ENCODE measurements around the gene SHMT1. TPM values are rescaled to one million over a fixed set of nuclear protein-coding genes. Genes with fewer than 3 reads are reported as not detected.
A peak's percentile ranks its signal among the peaks of the same experiment; 100 is the strongest.
"Not testable (repeated sequence)": the region's sequence is repeated elsewhere in the genome, so short reads cannot be mapped to it uniquely, and the experiment has no call there.

The SHMT1 gene
- polyA plus RNA-seq, 1 donor, result 18.4 TPM

- Histone ChIP-seq H3K9me3 (ENCODE audit: control insufficient read depth, low read depth, low read length) (no peaks in the 10 kb centered on the region), H3K36me3 (ENCODE audit: control insufficient read depth, insufficient read depth, low read length) (no peaks in the 10 kb centered on the region), H3K4me3 (ENCODE audit: low read length) (peak overlapping the region; percentile 74), H3K27me3 (ENCODE audit: control insufficient read depth, insufficient read depth, low read length) (no peaks in the 10 kb centered on the region), H3K27ac (ENCODE audit: low read length) (no peak overlapping the region), H3K4me1 (ENCODE audit: control insufficient read depth, insufficient read depth, low read length) (peaks cover 5% of the 10 kb centered on the region)
- no peak for DNase-seq
- WGBS (ENCODE audit: insufficient coverage, low lambda C conversion rate), result 90% methylated on average over 4 of the region's 15 CpGs
Measured at GRCh38 chr17:18361837-18362697, 1.3 kb downstream of the SHMT1 start.

- H3K36me3 ChIP-seq (ENCODE audit: control insufficient read depth, insufficient read depth, low read length), result no peaks in the 10 kb centered on the region
- peaks cover 5% of the 10 kb centered on the region for H3K4me1 ChIP-seq (ENCODE audit: control insufficient read depth, insufficient read depth, low read length)
- no peaks in the 10 kb centered on the region for H3K9me3 ChIP-seq (ENCODE audit: control insufficient read depth, low read depth, low read length)
- no CpG with 5 or more reads among the region's 8 CpGs for WGBS (ENCODE audit: insufficient coverage, low lambda C conversion rate)
- H3K27ac ChIP-seq (ENCODE audit: low read length), result no peak overlapping the region
- no peak for DNase-seq
- no peaks in the 10 kb centered on the region for H3K27me3 ChIP-seq (ENCODE audit: control insufficient read depth, insufficient read depth, low read length)
- H3K4me3 ChIP-seq (ENCODE audit: low read length), result no peak overlapping the region
Measured at GRCh38 chr17:18360518-18360917, 2.8 kb downstream of the SHMT1 start.

DNA sequence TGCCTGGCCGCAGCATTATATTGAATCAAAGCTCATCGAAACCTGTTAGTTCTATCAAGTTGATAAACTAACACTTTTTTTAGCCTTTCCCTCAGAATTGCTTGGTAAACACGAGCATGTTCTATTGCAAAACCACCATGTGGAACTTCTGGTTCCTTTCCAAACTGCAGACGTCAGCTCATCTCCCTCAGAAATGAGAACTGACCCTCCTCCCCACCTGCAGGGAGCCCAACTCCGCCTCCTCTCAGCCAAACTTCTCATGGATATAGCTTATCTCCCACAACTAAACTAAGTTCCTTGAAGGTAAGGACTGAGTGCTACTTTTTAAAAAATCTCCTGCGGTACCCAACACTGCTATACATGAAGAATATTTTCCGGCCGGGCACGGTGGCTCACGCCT lies 6.7 kb downstream of the SHMT1 start:
- 100% methylated on average over 1 of the region's 10 CpGs for WGBS (ENCODE audit: insufficient coverage, low lambda C conversion rate)
- no peaks in the 10 kb centered on the region for H3K9me3 ChIP-seq (ENCODE audit: control insufficient read depth, low read depth, low read length)
- no peak overlapping the region for H3K4me3 ChIP-seq (ENCODE audit: low read length)
- peaks cover 12% of the 10 kb centered on the region for H3K36me3 ChIP-seq (ENCODE audit: control insufficient read depth, insufficient read depth, low read length)
- H3K27me3 ChIP-seq (ENCODE audit: control insufficient read depth, insufficient read depth, low read length), result no peaks in the 10 kb centered on the region
- peaks cover 5% of the 10 kb centered on the region for H3K4me1 ChIP-seq (ENCODE audit: control insufficient read depth, insufficient read depth, low read length)
- DNase-seq, result no peak
- H3K27ac ChIP-seq (ENCODE audit: low read length), result no peak overlapping the region

GRCh38 chr17:18353541-18353940 lies 9.8 kb downstream of the SHMT1 start:
- no peaks in the 10 kb centered on the region for H3K4me1 ChIP-seq (ENCODE audit: control insufficient read depth, insufficient read depth, low read length)
- no peaks in the 10 kb centered on the region for H3K27me3 ChIP-seq (ENCODE audit: control insufficient read depth, insufficient read depth, low read length)
- WGBS (ENCODE audit: insufficient coverage, low lambda C conversion rate), result 80% methylated on average over 1 of the region's 6 CpGs
- peaks cover 13% of the 10 kb centered on the region for H3K36me3 ChIP-seq (ENCODE audit: control insufficient read depth, insufficient read depth, low read length)
- no peak for DNase-seq
- H3K4me3 ChIP-seq (ENCODE audit: low read length), result no peak overlapping the region
- no peaks in the 10 kb centered on the region for H3K9me3 ChIP-seq (ENCODE audit: control insufficient read depth, low read depth, low read length)
- no peak overlapping the region for H3K27ac ChIP-seq (ENCODE audit: low read length)

GRCh38 chr17:18344021-18344420 lies 19.3 kb downstream of the SHMT1 start:
- peaks cover 39% of the 10 kb centered on the region for H3K36me3 ChIP-seq (ENCODE audit: control insufficient read depth, insufficient read depth, low read length)
- H3K4me1 ChIP-seq (ENCODE audit: control insufficient read depth, insufficient read depth, low read length), result no peaks in the 10 kb centered on the region
- H3K4me3 ChIP-seq (ENCODE audit: low read length), result no peak overlapping the region
- DNase-seq, result no peak
- WGBS (ENCODE audit: insufficient coverage, low lambda C conversion rate), result 100% methylated on average over 1 of the region's 5 CpGs
- no peak overlapping the region for H3K27ac ChIP-seq (ENCODE audit: low read length)
- no peaks in the 10 kb centered on the region for H3K27me3 ChIP-seq (ENCODE audit: control insufficient read depth, insufficient read depth, low read length)
- H3K9me3 ChIP-seq (ENCODE audit: control insufficient read depth, low read depth, low read length), result no peaks in the 10 kb centered on the region

- Histone ChIP-seq H3K27me3 (ENCODE audit: control insufficient read depth, insufficient read depth, low read length) (no peaks in the 10 kb centered on the region), H3K9me3 (ENCODE audit: control insufficient read depth, low read depth, low read length) (peaks cover 9% of the 10 kb centered on the region), H3K4me1 (ENCODE audit: control insufficient read depth, insufficient read depth, low read length) (no peaks in the 10 kb centered on the region), H3K4me3 (ENCODE audit: low read length) (no peak overlapping the region), H3K36me3 (ENCODE audit: control insufficient read depth, insufficient read depth, low read length) (peaks cover 26% of the 10 kb centered on the region), H3K27ac (ENCODE audit: low read length) (no peak overlapping the region)
- no CpG with 5 or more reads among the region's 13 CpGs for WGBS (ENCODE audit: insufficient coverage, low lambda C conversion rate)
- no peak for DNase-seq
Measured at GRCh38 chr17:18339933-18340332, 23.4 kb downstream of the SHMT1 start.

DNA sequence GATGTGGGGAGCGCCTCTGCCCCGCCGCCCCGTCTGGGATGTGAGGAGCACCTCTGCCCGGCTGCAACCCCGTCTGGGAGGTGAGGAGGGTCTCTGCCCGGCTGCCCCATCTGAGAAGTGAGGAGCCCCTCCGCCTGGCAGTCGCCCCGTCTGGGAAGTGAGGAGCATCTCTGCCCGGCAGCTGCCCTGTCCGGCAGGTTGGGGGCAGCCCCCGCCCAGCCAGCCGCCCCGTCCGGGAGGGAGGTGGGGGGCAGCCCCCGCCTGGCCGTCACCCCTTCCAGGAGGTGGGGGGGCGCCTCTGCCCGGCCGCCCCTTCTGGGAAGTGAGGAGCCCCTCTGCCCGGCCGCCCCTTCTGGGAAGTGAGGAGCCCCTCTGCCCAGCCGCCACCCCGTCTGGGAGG lies 25.2 kb downstream of the SHMT1 start:
- H3K4me1 ChIP-seq (ENCODE audit: control insufficient read depth, insufficient read depth, low read length); H3K4me3 ChIP-seq (ENCODE audit: low read length); DNase-seq; H3K27me3 ChIP-seq (ENCODE audit: control insufficient read depth, insufficient read depth, low read length); H3K27ac ChIP-seq (ENCODE audit: low read length); H3K9me3 ChIP-seq (ENCODE audit: control insufficient read depth, low read depth, low read length): not testable (repeated sequence)
- H3K36me3 ChIP-seq (ENCODE audit: control insufficient read depth, insufficient read depth, low read length), result peaks cover 29% of the 10 kb centered on the region
- WGBS (ENCODE audit: insufficient coverage, low lambda C conversion rate), result no CpG with 5 or more reads among the region's 25 CpGs

DNA sequence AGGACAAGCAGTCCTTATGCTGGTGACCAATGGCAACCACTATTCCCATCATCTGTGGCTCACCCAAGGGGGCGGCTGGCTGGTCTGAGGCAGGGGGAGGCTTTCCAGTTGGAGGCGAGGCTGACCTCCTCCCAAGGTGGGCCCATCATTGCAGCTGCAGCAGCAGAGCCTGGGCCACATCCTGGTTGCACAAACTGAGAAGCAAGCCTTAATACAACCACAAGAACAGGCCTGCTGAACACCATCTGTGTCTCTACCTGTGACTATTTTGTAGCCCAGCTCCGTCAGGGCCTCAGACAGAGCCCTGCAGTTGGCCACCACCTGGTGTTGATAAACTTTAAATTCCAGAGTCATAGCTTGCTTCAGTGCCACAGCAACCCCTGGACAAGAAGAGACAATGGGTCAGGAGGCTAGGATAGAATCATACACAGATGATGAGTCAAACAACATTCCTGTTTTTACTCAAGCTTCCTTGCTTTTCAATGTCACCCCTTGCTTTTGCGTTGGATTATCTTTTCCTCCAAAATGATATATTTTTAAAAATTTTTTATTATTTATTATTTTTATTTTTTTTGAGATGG lies 30.4 kb downstream of the SHMT1 start:
- no peaks in the 10 kb centered on the region for H3K27me3 ChIP-seq (ENCODE audit: control insufficient read depth, insufficient read depth, low read length)
- peaks cover 46% of the 10 kb centered on the region for H3K36me3 ChIP-seq (ENCODE audit: control insufficient read depth, insufficient read depth, low read length)

DNA sequence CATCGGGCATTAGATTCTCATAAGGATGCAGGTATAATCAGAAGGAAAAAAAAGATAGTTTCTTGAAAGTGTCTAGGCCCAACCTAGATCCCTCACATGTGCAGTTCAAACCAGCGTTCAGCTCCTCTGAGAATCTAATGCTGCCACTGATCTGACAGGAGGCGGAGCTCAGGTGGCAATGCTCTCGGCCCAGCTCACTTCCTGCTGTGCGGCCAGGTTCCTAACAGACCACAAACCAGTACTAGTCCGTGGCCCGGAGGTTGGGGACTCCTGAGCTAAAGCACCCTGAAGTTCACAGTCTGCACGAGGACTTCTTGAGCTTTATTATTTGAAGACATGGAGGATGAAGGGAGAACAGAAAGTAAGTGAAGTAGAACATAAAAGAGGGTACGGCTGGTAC lies 31.5 kb downstream of the SHMT1 start:
- H3K4me3 ChIP-seq (ENCODE audit: low read length), result no peak overlapping the region
- peaks cover 56% of the 10 kb centered on the region for H3K36me3 ChIP-seq (ENCODE audit: control insufficient read depth, insufficient read depth, low read length)

More for the DNA sequence above, 30.4 kb downstream of the SHMT1 start:
- Histone ChIP-seq H3K9me3 (ENCODE audit: control insufficient read depth, low read depth, low read length) (peaks cover 5% of the 10 kb centered on the region), H3K4me3 (ENCODE audit: low read length) (no peak overlapping the region), H3K27ac (ENCODE audit: low read length) (no peak overlapping the region), H3K4me1 (ENCODE audit: control insufficient read depth, insufficient read depth, low read length) (no peaks in the 10 kb centered on the region)
- no peak for DNase-seq
- whole genome bisulfite sequencing (ENCODE audit: insufficient coverage, low lambda C conversion rate), result 100% methylated on average over 1 of the region's 4 CpGs

DNA sequence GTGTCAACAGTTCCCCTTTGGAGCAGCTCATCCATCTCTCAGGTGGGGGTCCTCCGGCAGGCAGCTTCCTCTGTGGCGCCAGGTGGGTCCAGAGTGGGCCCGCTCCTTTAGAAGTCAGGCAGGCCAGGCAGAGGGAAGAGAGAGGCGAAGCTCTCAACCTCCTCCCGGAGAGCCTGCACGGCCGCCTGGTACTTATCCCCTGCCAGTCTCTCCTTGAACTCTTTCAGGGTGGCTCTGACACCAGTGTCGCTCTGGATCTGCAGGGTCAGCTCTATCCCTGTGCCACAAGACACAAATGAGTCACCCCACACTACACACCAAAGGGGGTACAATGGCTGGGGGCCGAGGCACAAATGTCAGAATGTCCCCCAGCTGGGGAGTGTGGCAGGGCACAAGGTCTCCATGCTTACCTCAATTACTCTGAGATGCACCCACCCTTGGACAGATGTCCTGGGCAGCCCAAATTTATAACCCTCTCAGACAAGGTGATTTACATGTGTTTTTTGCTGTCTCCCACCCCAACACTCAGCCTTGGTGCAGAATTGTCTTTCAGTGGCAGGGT lies 34.6 kb downstream of the SHMT1 start:
- WGBS (ENCODE audit: insufficient coverage, low lambda C conversion rate), result no CpG with 5 or more reads among the region's 9 CpGs

More for the DNA sequence above, 31.5 kb downstream of the SHMT1 start:
- H3K4me1 ChIP-seq (ENCODE audit: control insufficient read depth, insufficient read depth, low read length), result no peaks in the 10 kb centered on the region
- H3K27me3 ChIP-seq (ENCODE audit: control insufficient read depth, insufficient read depth, low read length), result no peaks in the 10 kb centered on the region
- no peak overlapping the region for H3K27ac ChIP-seq (ENCODE audit: low read length)
- no peaks in the 10 kb centered on the region for H3K9me3 ChIP-seq (ENCODE audit: control insufficient read depth, low read depth, low read length)
- no peak for DNase-seq
- no CpG with 5 or more reads among the region's 9 CpGs for WGBS (ENCODE audit: insufficient coverage, low lambda C conversion rate)

More for the DNA sequence above, 34.6 kb downstream of the SHMT1 start:
- Histone ChIP-seq H3K36me3 (ENCODE audit: control insufficient read depth, insufficient read depth, low read length) (peaks cover 73% of the 10 kb centered on the region), H3K9me3 (ENCODE audit: control insufficient read depth, low read depth, low read length) (peaks cover 3% of the 10 kb centered on the region), H3K4me3 (ENCODE audit: low read length) (no peak overlapping the region), H3K4me1 (ENCODE audit: control insufficient read depth, insufficient read depth, low read length) (no peaks in the 10 kb centered on the region), H3K27me3 (ENCODE audit: control insufficient read depth, insufficient read depth, low read length) (no peaks in the 10 kb centered on the region), H3K27ac (ENCODE audit: low read length) (no peak overlapping the region)
- DNase-seq, result no peak
